ENCODE measurements around the gene SLC36A2. TPM values are rescaled to one million over a fixed set of nuclear protein-coding genes. Genes with fewer than 3 reads are reported as not detected.

Gene SLC36A2
- polyA plus RNA-seq, 1 donor from 2014 or later = not detected

DNA sequence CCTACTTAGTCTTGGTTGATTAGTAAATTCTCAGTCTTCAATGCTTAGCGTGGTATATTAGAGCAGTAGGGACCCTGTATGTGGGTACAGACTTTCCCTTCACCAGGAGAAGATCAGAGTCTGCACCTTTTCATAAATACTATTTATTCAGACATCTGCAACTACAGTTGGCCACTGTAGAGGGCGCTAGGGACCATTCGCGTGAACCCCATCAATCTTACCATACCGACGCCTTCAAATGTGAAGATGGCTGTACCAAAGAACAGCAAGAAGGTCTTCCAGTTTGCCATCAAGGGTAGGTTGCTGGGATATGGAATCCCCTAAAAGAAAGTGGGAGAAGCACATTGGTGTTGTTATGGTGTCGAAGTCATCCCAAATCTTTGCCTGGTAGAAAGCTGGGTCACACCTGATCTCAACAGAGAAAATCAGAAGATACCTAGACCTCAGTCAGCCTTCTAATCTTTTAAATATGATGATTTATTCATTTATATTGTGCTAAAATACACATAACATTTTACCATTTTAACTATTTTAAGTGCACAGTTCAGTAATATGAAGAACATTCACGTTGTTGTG lies 62.9 kb downstream of the SLC36A2 start:
- Mint-ChIP-seq H3K27me3 (peaks cover 1% of the 10 kb centered on the region), H3K27ac (no peak overlapping the region), H3K4me3 (no peak overlapping the region), H3K9me3 (peaks cover 0 to 4% (median 0%) of the 10 kb centered on the region in 3 donors), H3K36me3 (peaks cover 1% of the 10 kb centered on the region), H3K4me1 (peaks cover 0 to 3% (median 3%) of the 10 kb centered on the region in 3 donors)

- Mint-ChIP-seq H3K27me3 (peaks cover 1% of the 10 kb centered on the region), H3K36me3 (peaks cover 1% of the 10 kb centered on the region), H3K4me3 (no peak overlapping the region), H3K27ac (no peak overlapping the region), H3K9me3 (peaks cover 0 to 4% (median 0%) of the 10 kb centered on the region in 3 donors), H3K4me1 (peaks cover 0 to 3% (median 3%) of the 10 kb centered on the region in 3 donors)
Measured at GRCh38 chr5:151283120-151283825, 64.1 kb downstream of the SLC36A2 start.

- peaks cover 1% of the 10 kb centered on the region for H3K27me3 Mint-ChIP-seq
- peaks cover 0 to 4% (median 0%) of the 10 kb centered on the region in 3 donors for H3K9me3 Mint-ChIP-seq
- H3K4me1 Mint-ChIP-seq = peaks cover 0 to 2% (median 0%) of the 10 kb centered on the region in 3 donors
- no peak overlapping the region for H3K4me3 Mint-ChIP-seq
- H3K36me3 Mint-ChIP-seq = peaks cover 1% of the 10 kb centered on the region
- H3K27ac Mint-ChIP-seq = no peak overlapping the region
Measured at GRCh38 chr5:151281001-151281639, 66.2 kb downstream of the SLC36A2 start.

DNA sequence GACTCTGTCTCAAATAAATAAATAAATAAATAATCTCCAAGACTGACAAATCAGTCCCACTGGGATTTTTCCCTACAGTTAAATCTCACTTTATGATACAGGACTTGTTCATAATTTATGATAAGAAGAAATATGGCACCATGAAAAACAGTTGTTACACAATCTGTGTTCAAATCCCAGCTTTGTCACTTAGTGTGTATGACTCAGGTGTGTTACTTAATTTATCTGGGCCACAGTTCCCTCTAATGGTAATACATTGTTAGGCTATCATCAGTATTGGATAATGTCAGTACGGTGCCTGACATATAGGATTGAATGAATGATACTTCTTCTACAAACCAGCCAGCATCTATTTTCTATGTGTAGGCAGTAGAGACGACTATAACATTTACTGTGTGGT lies 66.9 kb downstream of the SLC36A2 start:
- peaks cover 0 to 4% (median 0%) of the 10 kb centered on the region in 3 donors for H3K9me3 Mint-ChIP-seq
- peaks cover 1% of the 10 kb centered on the region for H3K27me3 Mint-ChIP-seq
- no peak overlapping the region for H3K4me3 Mint-ChIP-seq
- H3K36me3 Mint-ChIP-seq = peaks cover 1% of the 10 kb centered on the region
- H3K27ac Mint-ChIP-seq = no peak overlapping the region
- peaks cover 0 to 2% (median 0%) of the 10 kb centered on the region in 3 donors for H3K4me1 Mint-ChIP-seq

GRCh38 chr5:151278845-151279244 lies 68.5 kb downstream of the SLC36A2 start:
- Mint-ChIP-seq H3K27ac (no peak overlapping the region), H3K4me3 (no peak overlapping the region), H3K4me1 (peaks cover 0 to 2% (median 0%) of the 10 kb centered on the region in 3 donors), H3K9me3 (no peaks in the 10 kb centered on the region), H3K36me3 (peaks cover 1% of the 10 kb centered on the region), H3K27me3 (peaks cover 1% of the 10 kb centered on the region)

DNA sequence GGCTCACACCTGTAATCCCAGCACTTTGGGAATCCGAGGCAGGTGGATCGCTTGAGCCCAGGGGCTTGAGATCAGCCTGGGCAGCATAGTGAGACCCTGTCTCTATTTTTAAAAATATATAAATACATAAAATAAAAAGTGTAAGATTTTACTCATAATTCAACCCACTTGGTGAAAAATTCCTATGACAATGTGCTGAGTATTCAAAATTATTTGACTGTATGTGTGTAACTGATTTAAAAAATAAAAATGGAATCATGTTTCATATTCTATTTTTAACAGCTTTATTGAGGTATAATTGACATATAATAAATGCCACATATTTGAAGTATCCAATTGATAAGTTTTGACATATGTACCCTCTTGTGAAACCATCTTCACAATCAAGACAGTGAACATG lies 71.6 kb downstream of the SLC36A2 start:
- Mint-ChIP-seq H3K9me3 (no peaks in the 10 kb centered on the region), H3K27me3 (no peaks in the 10 kb centered on the region), H3K4me3 (no peak overlapping the region), H3K36me3 (no peaks in the 10 kb centered on the region), H3K27ac (no peak overlapping the region), H3K4me1 (no peaks in the 10 kb centered on the region)

- Mint-ChIP-seq H3K27ac (no peak overlapping the region), H3K4me3 (no peak overlapping the region), H3K4me1 (no peaks in the 10 kb centered on the region), H3K27me3 (no peaks in the 10 kb centered on the region), H3K9me3 (no peaks in the 10 kb centered on the region), H3K36me3 (no peaks in the 10 kb centered on the region)
Measured at GRCh38 chr5:151274666-151275065, 72.7 kb downstream of the SLC36A2 start.

DNA sequence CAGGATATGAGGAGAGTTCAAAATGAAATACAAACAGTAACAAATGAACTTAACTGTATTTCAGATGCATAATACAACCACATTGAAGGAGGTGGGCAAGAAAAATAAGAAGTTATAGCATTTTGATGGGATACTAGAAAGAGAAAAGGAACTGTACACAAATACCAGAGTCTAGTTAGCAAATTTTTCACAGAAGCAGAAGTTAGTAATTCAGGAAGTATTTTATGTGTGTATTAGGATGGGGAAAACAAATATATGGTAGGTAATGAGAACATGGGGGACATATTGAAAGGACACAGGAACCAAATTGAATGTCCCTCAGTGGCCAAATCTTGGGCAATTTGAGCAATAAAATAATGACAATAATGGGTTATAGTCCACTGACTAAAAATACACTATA lies 76.0 kb downstream of the SLC36A2 start:
- H3K27ac Mint-ChIP-seq = no peak overlapping the region
- H3K36me3 Mint-ChIP-seq = no peaks in the 10 kb centered on the region

GRCh38 chr5:151270599-151270998 lies 76.8 kb downstream of the SLC36A2 start:
- no peaks in the 10 kb centered on the region for H3K4me1 Mint-ChIP-seq
- H3K27me3 Mint-ChIP-seq = no peaks in the 10 kb centered on the region
- H3K4me3 Mint-ChIP-seq = no peak overlapping the region
- no peaks in the 10 kb centered on the region for H3K36me3 Mint-ChIP-seq
- no peak overlapping the region for H3K27ac Mint-ChIP-seq
- no peaks in the 10 kb centered on the region for H3K9me3 Mint-ChIP-seq

More for the DNA sequence above, 76.0 kb downstream of the SLC36A2 start:
- H3K4me1 Mint-ChIP-seq = no peaks in the 10 kb centered on the region
- H3K27me3 Mint-ChIP-seq = no peaks in the 10 kb centered on the region
- no peak overlapping the region for H3K4me3 Mint-ChIP-seq
- H3K9me3 Mint-ChIP-seq = no peaks in the 10 kb centered on the region

- peaks cover 9% of the 10 kb centered on the region for H3K36me3 Mint-ChIP-seq
- no peaks in the 10 kb centered on the region for H3K9me3 Mint-ChIP-seq
- H3K27ac Mint-ChIP-seq = no peak overlapping the region
- no peak overlapping the region for H3K4me3 Mint-ChIP-seq
- peaks cover 3 to 11% (median 6%) of the 10 kb centered on the region in 3 donors for H3K4me1 Mint-ChIP-seq
- H3K27me3 Mint-ChIP-seq = no peaks in the 10 kb centered on the region
Measured at GRCh38 chr5:151267491-151268260, 79.7 kb downstream of the SLC36A2 start.

Other genes with a start within 250 kb of the SLC36A2 start
- 298 TPM for gene ANXA6, start 189.8 kb downstream of the SLC36A2 start, polyA plus RNA-seq
- 75.5 TPM for gene CCDC69, start 123.5 kb downstream of the SLC36A2 start, polyA plus RNA-seq
- gene GM2A, start 94.4 kb downstream of the SLC36A2 start, polyA plus RNA-seq = 31.5 TPM
- gene SLC36A3, start 43.8 kb downstream of the SLC36A2 start, polyA plus RNA-seq = not detected
- 1.9 TPM for gene SLC36A1, start 100.0 kb upstream of the SLC36A2 start, polyA plus RNA-seq
- gene FAT2, start 243.8 kb upstream of the SLC36A2 start, polyA plus RNA-seq = not detected

All from IgD-negative memory B cell (primary cell).